Activated effector memory CD4-positive, alpha-beta T cell treated with Interleukin-2 at 50 U/mL for 16 hours (primary cell): ENCODE data around the gene LEF1.

Experiments used
- DNase-seq: peaks from one replicate; pipeline ENCODE4 v3.0.0-alpha.2; 2020

The LEF1 gene

GRCh38 chr4:108168671-108169523 lies at the start of gene LEF1:
Gene LEF1, minus strand, starts transcription at chr4:108168932. Its CDS starts 1,165 bp downstream, at chr4:108167767.
- peak; percentile 49 for DNase-seq

GRCh38 chr4:108216510-108216909 lies 47.8 kb upstream of the LEF1 start:
- DNase-seq: no peak

GRCh38 chr4:108215055-108215454 lies 46.3 kb upstream of the LEF1 start:
- DNase-seq: no peak

GRCh38 chr4:108213723-108214122 lies 45.0 kb upstream of the LEF1 start:
- no peak for DNase-seq

- no peak for DNase-seq
Measured at GRCh38 chr4:108213308-108213707, 44.6 kb upstream of the LEF1 start.

GRCh38 chr4:108210989-108211835 lies 42.5 kb upstream of the LEF1 start:
- no peak for DNase-seq

- DNase-seq: no peak
Measured at GRCh38 chr4:108209489-108209888, 40.8 kb upstream of the LEF1 start.

- DNase-seq: no peak
Measured at GRCh38 chr4:108205859-108206258, 37.1 kb upstream of the LEF1 start.

- DNase-seq: no peak
Measured at GRCh38 chr4:108204518-108204917, 35.8 kb upstream of the LEF1 start.

- DNase-seq: no peak
Measured at GRCh38 chr4:108203377-108203776, 34.6 kb upstream of the LEF1 start.

- no peak for DNase-seq
Measured at GRCh38 chr4:108201774-108202173, 33.0 kb upstream of the LEF1 start.

GRCh38 chr4:108199881-108200280 lies 31.1 kb upstream of the LEF1 start:
- no peak for DNase-seq

- no peak for DNase-seq
Measured at GRCh38 chr4:108193886-108194672, 25.3 kb upstream of the LEF1 start.

GRCh38 chr4:108192935-108193334 lies 24.2 kb upstream of the LEF1 start:
- no peak for DNase-seq

GRCh38 chr4:108192056-108192455 lies 23.3 kb upstream of the LEF1 start:
- no peak for DNase-seq

GRCh38 chr4:108191269-108191914 lies 22.7 kb upstream of the LEF1 start:
- DNase-seq: no peak

- no peak for DNase-seq
Measured at GRCh38 chr4:108188770-108189169, 20.0 kb upstream of the LEF1 start.

GRCh38 chr4:108185252-108185651 lies 16.5 kb upstream of the LEF1 start:
- no peak for DNase-seq

GRCh38 chr4:108184453-108185049 lies 15.8 kb upstream of the LEF1 start:
- DNase-seq: no peak

- DNase-seq: no peak
Measured at GRCh38 chr4:108181704-108182103, 13.0 kb upstream of the LEF1 start.

- DNase-seq: no peak
Measured at GRCh38 chr4:108180513-108180912, 11.8 kb upstream of the LEF1 start.

GRCh38 chr4:108175966-108176365 lies 7.2 kb upstream of the LEF1 start:
- DNase-seq: no peak
